Ishikawa (cell line): ENCODE measurements around the gene ZNF318.

Source experiments
- CEBPB ChIP-seq: IDR thresholded peaks from 2 replicates; pipeline ENCODE4 v1.6.1; 2012
- CREB1 ChIP-seq: IDR thresholded peaks from 2 replicates; pipeline ENCODE4 v1.6.1; 2012; ENCODE audit warnings: low read depth
- EGR1 ChIP-seq: IDR thresholded peaks from 2 replicates; pipeline ENCODE4 v1.6.1; 2012
- EP300 ChIP-seq: IDR thresholded peaks from 2 replicates; pipeline ENCODE4 v1.6.1; 2012; ENCODE audit warnings: borderline replicate concordance
- FOXM1 ChIP-seq: IDR thresholded peaks from 2 replicates; pipeline ENCODE4 v1.6.1; 2012; ENCODE audit warnings: low read depth, borderline replicate concordance
- NFIC ChIP-seq: IDR thresholded peaks from 2 replicates; pipeline ENCODE4 v1.6.1; 2012
- RAD21 ChIP-seq: IDR thresholded peaks from 2 replicates; pipeline ENCODE4 v1.6.1; 2012; ENCODE audit warnings: low read depth
- TAF1 ChIP-seq: IDR thresholded peaks from 2 replicates; pipeline ENCODE4 v1.6.1; 2012; ENCODE audit warnings: low read depth, mild to moderate bottlenecking
- TCF12 ChIP-seq: IDR thresholded peaks from 2 replicates; pipeline ENCODE4 v1.6.1; 2012; ENCODE audit warnings: low read depth
- TEAD4 ChIP-seq: IDR thresholded peaks from 2 replicates; pipeline ENCODE4 v1.6.1; 2012
- USF1 ChIP-seq: IDR thresholded peaks from 2 replicates; pipeline ENCODE4 v1.6.1; 2012
- YY1 ChIP-seq: IDR thresholded peaks from 2 replicates; pipeline ENCODE4 v1.6.1; 2012; ENCODE audit warnings: low read depth
- ZBTB7A ChIP-seq: IDR thresholded peaks from 2 replicates; pipeline ENCODE4 v1.6.1; 2012; ENCODE audit warnings: low read depth
- TF ChIP-seq, protein P1 (sequence below): IDR thresholded peaks from 2 replicates; pipeline ENCODE4 v1.6.1; 2012
- TF ChIP-seq, protein P2 (sequence below): IDR thresholded peaks from 2 replicates; pipeline ENCODE4 v1.6.1; 2012; ENCODE audit warnings: low read depth, mild to moderate bottlenecking

ZNF318 gene

GRCh38 chr6:43308101-43308989 is 61.1 kb downstream of the ZNF318 start, which contains the start of gene CRIP3:
CRIP3 (minus strand) TSS chr6:43308826; CDS start chr6:43308792, 34 bp downstream.
- no peak for TF ChIP-seq CREB1
- no peak for TF ChIP-seq ZBTB7A
- TF ChIP-seq TEAD4: no peak
- no peak for TF ChIP-seq FOXM1
- TF ChIP-seq NFIC: no peak
- TF ChIP-seq TCF12: no peak
- TF ChIP-seq EP300: no peak
- TF ChIP-seq TAF1: no peak
- TF ChIP-seq RAD21: no peak
- TF ChIP-seq, protein P1, sequence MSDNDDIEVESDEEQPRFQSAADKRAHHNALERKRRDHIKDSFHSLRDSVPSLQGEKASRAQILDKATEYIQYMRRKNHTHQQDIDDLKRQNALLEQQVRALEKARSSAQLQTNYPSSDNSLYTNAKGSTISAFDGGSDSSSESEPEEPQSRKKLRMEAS: no peak
- TF ChIP-seq USF1: no peak
- TF ChIP-seq, protein P2, sequence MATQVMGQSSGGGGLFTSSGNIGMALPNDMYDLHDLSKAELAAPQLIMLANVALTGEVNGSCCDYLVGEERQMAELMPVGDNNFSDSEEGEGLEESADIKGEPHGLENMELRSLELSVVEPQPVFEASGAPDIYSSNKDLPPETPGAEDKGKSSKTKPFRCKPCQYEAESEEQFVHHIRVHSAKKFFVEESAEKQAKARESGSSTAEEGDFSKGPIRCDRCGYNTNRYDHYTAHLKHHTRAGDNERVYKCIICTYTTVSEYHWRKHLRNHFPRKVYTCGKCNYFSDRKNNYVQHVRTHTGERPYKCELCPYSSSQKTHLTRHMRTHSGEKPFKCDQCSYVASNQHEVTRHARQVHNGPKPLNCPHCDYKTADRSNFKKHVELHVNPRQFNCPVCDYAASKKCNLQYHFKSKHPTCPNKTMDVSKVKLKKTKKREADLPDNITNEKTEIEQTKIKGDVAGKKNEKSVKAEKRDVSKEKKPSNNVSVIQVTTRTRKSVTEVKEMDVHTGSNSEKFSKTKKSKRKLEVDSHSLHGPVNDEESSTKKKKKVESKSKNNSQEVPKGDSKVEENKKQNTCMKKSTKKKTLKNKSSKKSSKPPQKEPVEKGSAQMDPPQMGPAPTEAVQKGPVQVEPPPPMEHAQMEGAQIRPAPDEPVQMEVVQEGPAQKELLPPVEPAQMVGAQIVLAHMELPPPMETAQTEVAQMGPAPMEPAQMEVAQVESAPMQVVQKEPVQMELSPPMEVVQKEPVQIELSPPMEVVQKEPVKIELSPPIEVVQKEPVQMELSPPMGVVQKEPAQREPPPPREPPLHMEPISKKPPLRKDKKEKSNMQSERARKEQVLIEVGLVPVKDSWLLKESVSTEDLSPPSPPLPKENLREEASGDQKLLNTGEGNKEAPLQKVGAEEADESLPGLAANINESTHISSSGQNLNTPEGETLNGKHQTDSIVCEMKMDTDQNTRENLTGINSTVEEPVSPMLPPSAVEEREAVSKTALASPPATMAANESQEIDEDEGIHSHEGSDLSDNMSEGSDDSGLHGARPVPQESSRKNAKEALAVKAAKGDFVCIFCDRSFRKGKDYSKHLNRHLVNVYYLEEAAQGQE: no peak
- TF ChIP-seq YY1: no peak
- no peak for TF ChIP-seq EGR1
- no peak for TF ChIP-seq CEBPB

- TF ChIP-seq EGR1: no peak
- TF ChIP-seq, protein P1: no peak
- no peak for TF ChIP-seq FOXM1
- no peak for TF ChIP-seq ZBTB7A
Measured at GRCh38 chr6:43307451-43308100, 61.9 kb downstream of the ZNF318 start.

- TF ChIP-seq TAF1 (no peak), NFIC (peak; percentile 47)
Measured at GRCh38 chr6:43306086-43306485, 63.4 kb downstream of the ZNF318 start.

DNA sequence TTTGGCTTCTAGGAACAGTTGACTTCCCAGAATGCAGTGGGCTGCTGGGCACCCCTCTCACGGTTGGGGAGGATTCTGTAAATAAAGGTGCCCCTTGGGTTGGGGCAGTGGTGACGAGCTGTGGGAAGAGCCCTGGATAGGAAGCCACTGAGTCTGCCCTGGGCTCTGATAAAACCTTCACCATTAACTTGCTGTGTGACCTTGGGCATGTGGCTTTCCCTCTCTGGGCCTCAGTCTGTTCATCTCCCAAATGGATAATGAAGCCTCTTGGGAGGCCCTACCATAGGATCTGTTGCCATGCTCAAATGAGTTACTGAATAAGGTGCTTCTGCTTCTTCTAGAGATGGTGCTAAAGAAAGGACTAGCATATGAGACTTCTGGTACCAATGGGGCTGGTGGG is 64.6 kb downstream of the ZNF318 start:
- TF ChIP-seq CREB1 (no peak), EGR1 (no peak), YY1 (no peak), USF1 (no peak), TAF1 (no peak), EP300 (no peak), NFIC (no peak), TEAD4 (no peak), RAD21 (no peak), ZBTB7A (no peak), CEBPB (no peak), TCF12 (no peak), FOXM1 (no peak)
- TF ChIP-seq, protein P2: no peak
- TF ChIP-seq, protein P1: no peak

- TF ChIP-seq TCF12: no peak
- TF ChIP-seq YY1: no peak
- no peak for TF ChIP-seq TAF1
- TF ChIP-seq CEBPB: no peak
- TF ChIP-seq USF1: no peak
- TF ChIP-seq, protein P1: no peak
- no peak for TF ChIP-seq EGR1
- TF ChIP-seq, protein P2: no peak
- TF ChIP-seq ZBTB7A: no peak
- TF ChIP-seq FOXM1: no peak
- TF ChIP-seq EP300: no peak
- no peak for TF ChIP-seq RAD21
- no peak for TF ChIP-seq TEAD4
- no peak for TF ChIP-seq NFIC
- TF ChIP-seq CREB1: no peak
Measured at GRCh38 chr6:43304361-43304760, 65.1 kb downstream of the ZNF318 start.
